AG08396 (cell line): ENCODE data around the gene OR8B8.
"Not testable (repeated sequence)": the region's sequence is repeated elsewhere in the genome, so short reads cannot be mapped to it uniquely, and the experiment has no call there.

Source experiments
- DNase-seq: peaks from one replicate; pipeline ENCODE4 v3.0.0; 2012; ENCODE audit warnings: low spot score, mixed read lengths

The OR8B8 gene, protein sequence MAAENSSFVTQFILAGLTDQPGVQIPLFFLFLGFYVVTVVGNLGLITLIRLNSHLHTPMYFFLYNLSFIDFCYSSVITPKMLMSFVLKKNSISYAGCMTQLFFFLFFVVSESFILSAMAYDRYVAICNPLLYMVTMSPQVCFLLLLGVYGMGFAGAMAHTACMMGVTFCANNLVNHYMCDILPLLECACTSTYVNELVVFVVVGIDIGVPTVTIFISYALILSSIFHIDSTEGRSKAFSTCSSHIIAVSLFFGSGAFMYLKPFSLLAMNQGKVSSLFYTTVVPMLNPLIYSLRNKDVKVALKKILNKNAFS

DNA sequence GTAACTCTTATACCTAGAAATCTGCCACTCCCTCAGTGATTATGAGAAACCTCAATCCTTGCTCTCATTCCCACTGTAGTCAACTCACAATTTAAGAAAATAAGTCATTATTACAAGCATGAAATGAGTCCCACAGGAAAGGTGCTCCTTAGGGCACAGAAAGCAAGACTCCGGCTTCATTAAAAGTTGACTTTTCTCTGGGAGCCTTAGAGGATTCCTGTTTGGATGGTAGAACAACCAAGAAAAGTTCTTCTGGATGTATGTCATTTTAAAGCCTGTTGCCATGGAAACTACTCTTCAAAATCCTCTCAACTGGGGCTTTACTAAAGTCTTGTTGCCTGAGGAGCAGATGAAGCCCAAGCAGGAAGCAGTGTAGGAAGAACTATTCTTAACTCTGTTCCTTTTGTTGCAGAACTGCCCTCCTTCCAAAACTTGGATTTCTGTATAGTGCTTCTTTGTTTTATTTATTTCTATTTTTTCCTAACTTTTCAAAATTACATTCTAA, at the start of gene OR8B8:
Gene OR8B8 (minus strand): TSS at position 51 of the 505 bp plus-strand sequence. CDS start 4,611 bp downstream, outside the sequence.
- DNase-seq: no peak

DNA sequence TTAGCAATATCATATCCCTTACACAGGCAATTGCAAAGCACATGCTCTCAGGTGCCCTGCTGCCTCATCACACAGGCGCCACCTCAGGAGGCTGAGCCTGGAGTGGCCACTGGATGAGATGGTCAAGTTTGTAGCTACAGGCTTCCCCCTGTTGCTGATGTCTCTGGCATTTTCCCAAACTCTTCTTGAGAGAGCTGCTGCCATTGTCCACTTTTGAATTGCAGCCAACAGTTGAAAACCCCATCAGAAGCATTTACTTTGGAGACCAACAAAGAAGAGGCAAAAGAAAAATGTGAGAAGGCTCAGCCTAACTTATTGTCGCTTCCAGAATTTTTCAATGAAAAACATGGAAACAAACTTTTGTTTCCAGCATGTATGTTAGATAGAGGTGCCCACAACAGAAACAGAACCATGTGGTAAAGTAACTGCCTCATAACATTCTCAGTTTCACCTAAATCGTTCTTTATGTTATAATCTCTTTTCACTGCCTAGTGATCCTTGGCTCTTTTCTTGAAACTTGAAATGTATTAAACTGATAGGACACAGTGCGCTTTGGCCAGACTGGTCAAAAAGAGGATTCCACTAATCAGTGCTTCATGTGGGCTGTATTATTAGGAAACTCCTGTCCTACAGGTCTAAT, 47.6 kb upstream of the OR8B8 start:
- DNase-seq: no peak

DNA sequence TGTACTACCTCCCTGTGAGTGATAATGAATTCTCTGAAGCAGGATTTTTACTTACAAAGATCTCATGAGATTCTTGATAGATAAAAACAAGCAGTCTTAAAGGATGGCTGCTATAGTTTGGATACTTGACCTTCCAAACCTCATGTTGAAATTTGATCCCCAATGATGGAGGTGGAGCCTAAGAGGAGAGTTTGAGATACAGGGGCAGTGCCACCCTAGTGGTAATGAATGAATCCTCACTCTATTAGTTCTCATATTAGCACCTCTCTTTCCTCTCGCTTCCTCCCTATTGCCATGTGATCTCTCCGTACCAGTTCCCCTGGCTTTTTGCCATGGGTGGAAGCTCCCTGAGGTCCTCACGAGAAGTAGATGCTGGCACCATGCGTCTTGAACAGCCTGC, 37.9 kb upstream of the OR8B8 start:
- no peak for DNase-seq

DNA sequence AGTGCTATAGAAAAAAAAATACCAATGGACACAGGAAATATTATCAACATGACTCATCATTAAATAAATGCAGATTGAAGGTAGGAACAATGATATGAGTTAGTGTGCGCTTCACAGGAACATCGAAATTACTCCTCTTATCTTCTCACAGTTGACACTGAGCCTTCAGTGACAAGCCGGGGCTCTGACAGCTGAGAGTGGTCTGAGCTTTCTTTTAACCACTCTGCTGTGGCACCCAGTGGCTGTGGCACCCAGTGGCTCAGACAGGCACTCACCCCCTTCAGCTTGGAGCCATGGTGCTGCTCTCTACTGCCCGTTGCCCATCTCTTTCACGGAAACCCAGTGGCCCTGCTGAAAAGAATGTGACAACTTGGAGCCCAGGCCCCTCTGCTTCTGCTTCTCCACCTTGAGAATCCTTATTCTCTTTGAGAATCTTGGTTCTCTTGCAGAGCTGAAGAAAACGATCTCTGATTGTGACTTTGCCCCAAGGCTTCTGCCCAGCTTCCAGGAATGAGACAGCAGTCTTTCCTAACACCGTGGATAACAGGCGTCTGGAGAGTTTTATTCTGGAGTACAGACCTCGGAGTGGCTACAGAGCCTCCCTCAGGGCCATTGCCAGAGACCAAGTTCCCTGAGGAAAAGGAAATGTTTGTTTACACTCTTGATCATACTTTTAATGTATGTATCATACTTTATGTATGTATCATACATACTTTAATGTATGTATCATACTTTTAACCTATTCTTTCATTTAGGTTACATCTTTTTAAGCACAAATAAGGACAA, 37.1 kb upstream of the OR8B8 start:
- DNase-seq: no peak

DNA sequence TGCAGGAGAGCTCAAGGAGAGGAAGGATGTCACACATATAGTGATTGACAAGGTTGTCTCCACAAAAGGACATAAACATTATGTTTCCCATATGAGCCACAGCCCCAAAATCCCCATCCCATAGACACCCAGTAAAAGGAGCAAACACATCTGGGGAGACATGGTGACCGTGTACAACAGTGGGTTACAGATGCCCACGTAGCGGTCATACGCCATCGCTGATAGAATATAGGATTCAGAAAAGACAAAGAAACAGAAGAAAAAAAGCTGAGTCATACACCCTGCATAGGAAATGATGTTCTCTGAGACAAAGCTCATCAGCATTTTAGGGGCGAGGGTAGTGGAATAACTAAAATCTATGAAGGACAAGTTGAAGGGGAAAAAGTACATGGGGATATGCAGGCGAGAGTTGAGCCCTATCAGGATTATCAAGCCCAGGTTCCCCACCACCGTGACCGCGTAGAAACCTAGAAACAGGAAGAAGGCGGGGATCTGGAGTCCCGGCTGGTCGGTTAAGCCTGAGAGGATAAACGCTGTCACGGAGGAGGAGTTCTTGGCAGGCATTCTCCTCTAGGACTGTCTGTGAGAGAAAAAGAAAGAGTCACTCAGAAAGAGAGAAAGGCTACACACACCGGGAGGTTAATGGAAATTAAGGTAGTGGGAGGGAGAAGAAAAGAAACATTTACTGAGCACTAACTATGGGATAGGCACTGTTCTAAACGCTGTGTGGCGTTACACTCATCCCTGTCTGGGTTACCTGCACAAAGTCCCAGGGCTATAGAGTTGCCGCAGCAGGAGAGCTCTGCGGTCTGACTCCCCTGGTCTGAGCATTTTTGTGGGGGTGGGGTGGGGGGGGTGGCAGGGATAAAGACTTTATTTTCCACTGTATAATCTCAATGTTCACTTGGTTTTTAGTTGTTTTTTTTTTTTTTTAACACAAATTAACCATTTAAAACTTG, 36.1 kb upstream of the OR8B8 start:
- peak; percentile 36 for DNase-seq

DNA sequence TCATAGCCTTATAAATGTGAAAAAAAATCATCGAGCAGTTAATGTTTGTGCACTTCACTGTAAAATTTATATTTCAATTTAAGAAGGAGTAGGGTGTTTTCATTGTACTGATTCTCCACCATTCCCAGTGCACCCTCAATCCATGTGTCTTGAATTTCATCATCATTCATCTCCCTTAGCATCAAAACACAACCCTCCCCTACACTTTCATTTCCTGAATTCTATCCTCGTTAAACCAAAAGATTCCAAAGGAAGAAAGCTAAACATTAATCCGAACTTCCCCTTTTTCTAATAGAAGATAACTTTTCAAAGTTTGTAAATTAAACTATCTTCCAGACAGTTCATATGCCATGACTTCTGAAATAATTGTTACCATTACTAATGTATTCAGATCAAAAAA, 34.1 kb upstream of the OR8B8 start:
- DNase-seq: no peak

DNA sequence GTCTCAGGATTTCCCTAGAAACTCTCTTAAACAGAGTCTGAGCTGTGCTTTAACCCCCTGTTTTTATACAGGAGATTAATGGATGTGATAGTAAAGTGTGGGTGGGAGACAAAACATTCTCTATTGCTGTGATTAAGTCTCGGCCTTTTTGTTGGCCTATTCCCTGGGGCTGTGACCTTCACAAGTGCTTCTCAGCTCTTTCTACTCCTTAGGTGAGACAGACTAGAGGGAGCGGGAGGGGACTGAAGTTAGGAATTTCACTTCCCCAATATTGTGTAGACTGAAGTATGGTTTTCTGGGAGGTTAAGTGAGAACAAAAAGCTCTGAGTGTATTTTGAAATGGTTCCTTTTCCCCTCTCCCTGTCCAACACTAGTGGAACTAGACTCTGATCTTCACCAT, 29.8 kb upstream of the OR8B8 start:
- no peak for DNase-seq

DNA sequence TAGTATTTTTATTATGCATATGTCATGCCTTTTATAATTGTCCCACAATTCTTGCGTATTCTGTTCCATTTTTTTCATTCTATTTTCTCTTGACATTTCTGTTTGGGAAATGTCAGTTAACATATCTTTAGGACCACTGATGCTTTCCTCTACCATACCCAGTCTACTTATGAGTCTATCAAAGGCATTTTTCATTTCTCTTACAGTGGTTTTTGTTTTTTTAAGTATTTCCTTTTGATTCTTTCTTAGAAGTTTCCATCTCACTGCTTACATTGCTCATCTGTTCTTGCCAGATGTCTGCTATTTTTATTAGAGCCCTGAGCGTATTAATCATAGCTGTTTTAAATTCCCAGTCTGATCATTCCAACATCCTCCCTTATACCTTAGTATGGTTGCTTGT, 29.3 kb upstream of the OR8B8 start:
- DNase-seq: no peak

DNA sequence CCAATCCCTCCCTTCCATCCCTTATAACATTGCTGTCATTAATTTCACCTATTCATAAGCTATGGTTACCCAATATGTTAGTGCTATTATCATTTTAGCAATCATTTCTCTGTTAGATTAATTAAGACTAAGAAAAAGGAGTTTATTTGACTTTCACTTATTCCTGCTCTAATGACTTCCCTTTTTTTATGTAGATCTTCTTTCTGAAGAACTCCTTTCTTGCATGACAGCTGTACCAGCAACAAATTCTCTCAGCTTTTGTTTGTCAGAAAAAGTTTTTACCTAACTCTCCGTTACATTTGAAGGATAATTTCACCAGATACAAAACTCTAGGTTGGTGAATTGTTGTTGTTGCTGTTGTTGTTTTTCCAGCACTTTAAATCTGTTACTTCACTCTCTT, 28.6 kb upstream of the OR8B8 start:
- no peak for DNase-seq

DNA sequence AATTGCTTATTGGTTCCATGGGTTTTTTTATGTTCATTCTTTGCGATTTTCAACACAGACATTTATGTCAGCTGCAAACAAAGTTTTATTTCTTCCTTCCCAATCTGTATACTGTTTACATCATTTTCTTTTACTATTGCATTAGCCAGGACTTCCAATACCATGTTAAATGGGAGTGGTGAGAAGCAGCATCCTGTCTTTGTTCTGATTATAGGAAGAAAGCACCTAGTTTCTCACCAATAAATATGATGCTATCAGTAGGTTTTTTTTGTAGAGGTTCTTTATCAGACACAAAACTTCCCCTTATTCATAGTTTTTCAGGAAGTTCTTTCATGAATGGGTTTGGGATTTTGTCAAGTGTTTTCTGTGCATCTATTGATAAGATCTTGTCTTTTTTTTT, 28.0 kb upstream of the OR8B8 start:
- DNase-seq: no peak

DNA sequence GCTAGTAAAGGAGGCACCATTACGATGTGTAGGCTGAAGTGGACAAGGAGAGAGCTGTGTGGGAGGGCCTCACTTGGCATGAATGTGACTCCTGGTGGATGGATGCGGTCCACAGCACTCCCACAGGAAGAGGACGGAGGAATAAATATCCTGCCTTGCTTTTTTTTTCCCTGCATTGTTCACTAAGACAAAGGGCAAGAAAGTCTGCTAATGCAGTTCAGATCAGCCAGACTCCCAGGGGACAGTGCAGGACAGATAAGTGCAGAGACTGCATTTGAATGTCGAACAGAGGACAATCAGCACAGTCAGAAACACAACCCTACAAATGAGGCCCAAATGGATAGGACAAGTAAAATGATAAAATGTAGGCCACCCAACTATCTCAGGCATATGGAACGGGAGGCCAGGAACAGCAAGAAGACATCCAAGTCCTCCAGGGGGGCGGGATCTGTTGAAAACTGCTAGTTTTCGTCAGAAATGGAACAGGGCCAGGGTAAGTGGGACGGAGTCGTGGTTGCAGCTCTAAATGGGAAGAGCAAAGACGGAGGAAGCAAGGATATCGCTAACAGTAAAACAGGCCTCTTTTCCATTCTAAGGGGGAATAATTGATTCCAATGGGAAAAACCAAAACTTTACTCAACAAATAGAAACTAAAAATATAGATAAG, 25.2 kb upstream of the OR8B8 start:
- no peak for DNase-seq

DNA sequence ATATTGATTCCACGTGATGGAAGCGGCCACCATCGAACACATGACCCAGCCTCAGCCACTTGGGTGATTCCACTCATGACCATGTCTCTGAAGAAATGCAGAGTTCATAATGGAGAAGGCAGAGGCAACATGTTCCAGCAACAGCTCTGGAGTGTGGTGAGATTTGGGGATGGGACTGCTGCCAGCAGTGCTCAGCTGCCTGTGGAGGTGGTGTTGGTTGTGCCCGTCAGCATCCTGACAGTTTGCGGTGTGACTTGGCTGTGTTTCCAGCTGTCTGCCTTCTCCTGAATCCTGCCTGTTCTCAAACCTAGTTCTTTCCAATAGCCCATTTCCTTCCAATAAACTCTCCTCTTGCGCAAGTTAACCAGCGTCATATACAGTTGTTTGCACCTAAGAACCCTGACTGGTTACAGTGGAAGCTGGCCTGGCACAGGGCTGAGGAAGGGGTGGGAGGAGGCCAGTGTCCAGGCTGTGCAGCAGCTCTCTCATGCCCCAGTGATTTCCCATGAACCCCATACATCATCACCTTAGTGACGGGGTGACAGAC, 22.0 kb upstream of the OR8B8 start:
- DNase-seq: no peak

DNA sequence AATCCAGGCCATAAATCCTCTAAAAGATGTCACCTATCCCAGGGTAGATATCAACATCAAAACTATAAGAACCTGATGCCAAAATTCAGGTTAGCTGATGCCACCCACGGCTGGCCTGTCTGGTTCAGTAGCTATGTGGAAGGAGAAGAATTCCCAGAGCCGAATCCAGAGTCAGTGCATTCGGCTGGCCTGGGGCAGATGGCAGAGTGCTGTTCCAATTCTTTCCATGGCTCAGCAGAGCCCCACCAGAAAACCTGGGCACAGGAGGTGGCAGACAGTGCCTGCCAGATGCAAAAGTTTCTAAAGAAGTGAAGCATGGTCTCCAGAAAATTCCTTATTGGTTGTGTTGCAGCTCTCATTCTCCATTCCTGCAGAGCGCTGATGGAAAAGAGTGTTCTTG, 19.9 kb upstream of the OR8B8 start:
- no peak for DNase-seq

DNA sequence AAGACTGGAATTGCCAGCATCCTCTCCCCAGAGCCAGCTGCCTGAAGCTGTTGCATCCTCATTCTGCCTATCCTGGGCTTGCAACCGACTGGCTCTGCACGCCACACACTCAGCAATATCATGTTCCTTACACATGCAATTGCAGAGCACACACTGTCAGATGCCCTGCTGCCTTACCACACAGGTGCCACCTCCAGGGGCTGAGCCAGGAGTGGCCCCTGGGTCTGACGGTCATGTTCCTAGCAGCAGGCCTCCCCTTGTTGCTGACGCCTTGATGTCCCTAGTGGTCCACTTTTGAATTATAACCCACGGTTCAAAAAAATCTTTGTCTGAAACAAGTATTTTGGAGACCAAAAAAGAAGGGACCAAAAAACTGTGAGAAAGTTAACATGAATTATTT, 18.5 kb upstream of the OR8B8 start:
- DNase-seq: no peak

DNA sequence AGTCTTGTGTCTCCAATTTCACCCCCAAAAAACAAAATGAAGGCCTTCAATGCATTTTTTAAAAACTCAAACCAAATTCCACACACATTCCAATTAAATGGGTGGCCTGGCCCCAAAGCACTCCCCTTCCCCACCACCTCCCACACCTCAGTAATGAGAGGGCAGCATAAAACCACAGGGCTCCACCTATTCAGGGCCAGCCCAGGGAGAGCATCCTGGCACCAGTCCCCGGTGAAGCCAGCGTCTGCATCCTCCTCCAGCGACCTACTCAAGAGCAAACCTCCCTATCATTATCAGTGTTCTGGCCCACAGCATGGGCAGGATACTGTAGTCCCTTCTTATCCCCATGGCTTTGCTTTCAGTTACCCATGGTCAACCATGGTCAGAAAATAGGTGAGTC, 17.8 kb upstream of the OR8B8 start:
- DNase-seq: no peak

DNA sequence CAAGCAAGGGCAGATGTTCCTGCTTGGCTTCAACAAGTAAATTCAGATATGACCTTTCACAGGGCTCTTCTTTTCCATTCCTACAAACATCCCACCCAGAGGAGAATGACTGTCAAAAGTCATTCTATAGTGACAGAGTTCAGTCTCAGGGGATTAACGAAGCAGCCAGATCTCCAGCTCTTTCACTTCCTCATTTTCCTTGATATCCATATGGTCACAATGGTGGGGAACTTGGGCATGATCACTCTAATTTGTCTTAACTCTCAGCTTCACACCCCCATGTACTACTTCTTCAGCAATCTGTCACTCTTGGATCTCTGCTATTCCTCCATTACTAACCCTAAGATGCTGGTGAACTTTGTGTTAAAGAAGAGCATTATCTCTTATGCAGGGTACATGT, 15.0 kb upstream of the OR8B8 start:
- DNase-seq: no peak

DNA sequence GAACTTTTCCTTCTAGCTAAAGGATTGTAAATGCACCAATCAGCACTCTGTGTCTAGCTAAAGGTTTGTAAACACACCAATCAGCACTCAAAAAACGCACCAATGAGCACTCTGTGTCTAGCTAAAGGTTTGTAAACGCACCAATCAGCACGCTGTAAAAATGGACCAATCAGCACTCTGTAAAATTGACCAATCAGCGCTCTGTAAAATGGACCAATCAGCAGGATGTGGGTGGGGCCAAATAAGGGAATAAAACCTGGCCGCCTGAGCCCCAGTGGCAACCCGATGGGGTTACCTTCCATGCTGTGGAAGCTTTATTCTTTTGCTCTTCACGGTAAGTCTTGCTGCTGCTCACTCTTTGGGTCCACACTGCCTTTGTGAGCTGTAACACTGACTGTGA, 13.9 kb upstream of the OR8B8 start:
- DNase-seq: not testable (repeated sequence)

DNA sequence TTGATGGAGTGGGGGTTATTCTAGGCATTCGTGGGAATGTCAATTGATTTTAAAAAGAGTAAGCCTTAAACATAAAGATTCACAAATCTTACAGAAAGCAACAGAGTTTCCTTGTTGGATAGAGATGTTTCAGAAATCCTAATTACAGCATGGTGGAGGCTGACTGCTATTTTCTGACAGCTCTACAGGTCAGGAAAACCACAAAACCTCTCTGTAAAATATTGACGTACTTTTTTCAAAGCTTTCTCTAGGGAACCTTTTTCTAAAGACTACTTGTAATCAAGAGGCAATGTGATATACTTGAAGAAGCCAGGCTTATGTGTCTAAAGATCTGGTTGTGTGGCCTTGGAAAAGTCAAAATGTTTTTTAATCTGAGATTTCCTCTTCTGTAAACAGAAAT, 9.1 kb upstream of the OR8B8 start:
- DNase-seq: no peak

DNA sequence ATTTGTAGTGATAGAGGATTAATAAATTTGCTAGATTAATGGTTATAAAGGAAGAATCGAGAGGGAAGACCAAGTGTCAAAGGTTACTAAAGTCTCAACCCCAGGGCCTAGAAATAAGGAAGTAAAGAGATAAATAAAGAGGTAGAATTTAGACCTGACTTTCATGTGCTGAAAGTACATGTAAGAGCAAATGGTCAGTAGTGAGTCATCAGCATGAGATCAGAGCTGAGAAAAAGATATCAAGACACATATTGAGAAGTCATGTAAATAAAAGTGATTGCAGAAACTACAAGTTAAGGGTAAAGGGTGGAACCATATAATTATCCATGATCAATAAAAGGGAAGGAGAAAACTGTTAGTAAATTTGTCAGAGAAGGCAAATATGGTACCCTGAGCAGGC, 1.4 kb upstream of the OR8B8 start:
- DNase-seq: no peak

DNA sequence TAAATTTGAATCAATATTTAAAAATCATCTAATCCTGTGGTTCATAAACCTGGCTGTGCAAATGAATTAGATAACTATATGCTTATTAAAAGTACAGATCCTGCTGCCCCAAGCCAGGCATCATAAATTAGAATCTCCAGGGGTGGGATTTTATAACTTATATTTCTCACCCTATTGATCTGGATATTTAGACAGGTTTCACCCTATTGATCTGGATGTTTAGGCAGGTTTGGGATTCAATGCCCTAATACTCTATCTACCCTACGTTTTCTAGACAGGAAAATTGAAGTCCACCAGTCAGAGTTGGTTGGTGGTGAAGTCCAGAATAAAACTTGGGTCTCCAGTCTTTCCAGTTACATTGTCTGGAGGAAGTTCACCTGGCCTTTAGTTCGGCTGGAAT, 2.6 kb downstream of the OR8B8 start:
- DNase-seq: no peak

DNA sequence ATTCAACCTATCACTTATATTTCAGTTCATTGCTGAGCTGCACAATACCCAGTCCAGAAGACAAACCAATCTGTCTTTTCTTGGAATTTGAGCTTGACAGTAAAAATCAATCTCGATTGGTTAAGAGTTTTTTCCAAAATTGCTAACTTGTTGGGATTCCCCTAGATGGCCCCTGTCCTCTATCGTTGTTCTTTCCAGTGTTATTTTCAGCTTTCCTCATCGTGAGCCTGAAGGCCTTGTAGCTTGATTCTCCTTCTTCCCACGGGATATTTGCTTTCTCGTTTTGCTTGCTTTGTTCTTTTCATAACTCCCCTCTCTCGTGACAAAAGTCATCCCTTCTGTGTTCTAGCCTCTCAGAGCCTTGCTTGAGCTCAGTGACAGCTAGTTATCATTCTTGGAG, 3.1 kb downstream of the OR8B8 start:
- no peak for DNase-seq
